T-helper 17 cell (primary cell): Measurements from ENCODE around the gene PPM1K. TPM values are rescaled to one million over a fixed set of nuclear protein-coding genes. Genes with fewer than 3 reads are reported as not detected.

Experiments
- ATAC-seq: fragments of 150-1000 bp; cut with Tn5 transposase; 2 replicates; pipeline ENCODE4 v1.10.0; 2021; ENCODE audit warnings: mild to moderate bottlenecking, moderate library complexity
- DNase-seq, 3 donors: peaks; one replicate each; pipeline versions ENCODE4 v3.0.0 to v3.0.0-alpha.2; 2020 to 2021
- H3K9me3 ChIP-seq: one replicate; pipeline ENCODE4 v1.7.0; 2013; ENCODE audit warnings: low read length, mild to moderate bottlenecking; ENCODE audit not compliant: control insufficient read depth, poor library complexity, severe bottlenecking
- H3K27ac Mint-ChIP-seq: one replicate; pipeline ENCODE4 v1.8.0; 2022; ENCODE audit warnings: mild to moderate bottlenecking, moderate library complexity, mixed read lengths
- H3K27me3 Mint-ChIP-seq: one replicate; pipeline ENCODE4 v1.8.0; 2022; ENCODE audit warnings: mixed read lengths
- H3K36me3 Mint-ChIP-seq: one replicate; pipeline ENCODE4 v1.8.0; 2022; ENCODE audit warnings: low read depth, mixed read lengths
- H3K4me1 Mint-ChIP-seq: one replicate; pipeline ENCODE4 v1.8.0; 2022; ENCODE audit warnings: mild to moderate bottlenecking, mixed read lengths
- H3K4me3 Mint-ChIP-seq: one replicate; pipeline ENCODE4 v1.8.0; 2022; ENCODE audit warnings: mild to moderate bottlenecking, moderate library complexity, mixed read lengths
- total RNA-seq, 4 donors: library from RNA in 2 of 4; stranded (reverse) in 2 of 4; gene quantifications; one replicate each; pipeline ENCODE4 v1.2.3 and lab custom pipeline; 2022 to 2026

The PPM1K gene
- total RNA-seq, 2 donors from 2014 or later, result 77.3 to 91.1 TPM

GRCh38 chr4:88264336-88264735, 20.0 kb downstream of the PPM1K start:
- Mint-ChIP-seq H3K4me3 (no peak overlapping the region), H3K36me3 (peaks cover 2% of the 10 kb centered on the region), H3K4me1 (no peaks in the 10 kb centered on the region), H3K27me3 (no peaks in the 10 kb centered on the region), H3K27ac (no peak overlapping the region)
- ATAC-seq (no peak), DNase-seq (no peak)
- H3K9me3 ChIP-seq, result no peaks in the 10 kb centered on the region

GRCh38 chr4:88257726-88258125, 26.6 kb downstream of the PPM1K start:
- Mint-ChIP-seq H3K27ac (no peak overlapping the region), H3K4me1 (peaks cover 6% of the 10 kb centered on the region), H3K36me3 (no peaks in the 10 kb centered on the region), H3K27me3 (no peaks in the 10 kb centered on the region), H3K4me3 (no peak overlapping the region)
- DNase-seq (no peak), ATAC-seq (no peak)
- no peaks in the 10 kb centered on the region for H3K9me3 ChIP-seq

GRCh38 chr4:88255111-88255510, 29.2 kb downstream of the PPM1K start:
- no peaks in the 10 kb centered on the region for H3K9me3 ChIP-seq
- H3K36me3 Mint-ChIP-seq, result no peaks in the 10 kb centered on the region
- ATAC-seq (no peak), DNase-seq (no peak)
- peaks cover 6% of the 10 kb centered on the region for H3K4me1 Mint-ChIP-seq
- no peaks in the 10 kb centered on the region for H3K27me3 Mint-ChIP-seq
- H3K27ac Mint-ChIP-seq, result no peak overlapping the region
- H3K4me3 Mint-ChIP-seq, result no peak overlapping the region

- DNase-seq (no peak), ATAC-seq (no peak)
- H3K9me3 ChIP-seq, result no peaks in the 10 kb centered on the region
- peaks cover 10% of the 10 kb centered on the region for H3K4me1 Mint-ChIP-seq
- peak overlapping the region; percentile 77 for H3K27ac Mint-ChIP-seq
- no peak overlapping the region for H3K4me3 Mint-ChIP-seq
- no peaks in the 10 kb centered on the region for H3K36me3 Mint-ChIP-seq
- H3K27me3 Mint-ChIP-seq, result peaks cover 6% of the 10 kb centered on the region
Measured at GRCh38 chr4:88251924-88252323, 32.4 kb downstream of the PPM1K start.

- no peak for ATAC-seq
- DNase-seq, result no peak
- no peaks in the 10 kb centered on the region for H3K9me3 ChIP-seq
- H3K27me3 Mint-ChIP-seq, result peaks cover 6% of the 10 kb centered on the region
- no peak overlapping the region for H3K27ac Mint-ChIP-seq
- no peak overlapping the region for H3K4me3 Mint-ChIP-seq
- H3K36me3 Mint-ChIP-seq, result peaks cover 4% of the 10 kb centered on the region
- peaks cover 15% of the 10 kb centered on the region for H3K4me1 Mint-ChIP-seq
Measured at GRCh38 chr4:88247148-88247547, 37.2 kb downstream of the PPM1K start.

- H3K9me3 ChIP-seq, result no peaks in the 10 kb centered on the region
- H3K36me3 Mint-ChIP-seq, result peaks cover 4% of the 10 kb centered on the region
- H3K27me3 Mint-ChIP-seq, result peaks cover 6% of the 10 kb centered on the region
- H3K4me3 Mint-ChIP-seq, result no peak overlapping the region
- DNase-seq (no peak), ATAC-seq (no peak)
- H3K27ac Mint-ChIP-seq, result no peak overlapping the region
- H3K4me1 Mint-ChIP-seq, result peaks cover 15% of the 10 kb centered on the region
Measured at GRCh38 chr4:88246600-88246999, 37.8 kb downstream of the PPM1K start.

GRCh38 chr4:88244816-88245579, 39.4 kb downstream of the PPM1K start:
- Mint-ChIP-seq H3K4me1 (peaks cover 15% of the 10 kb centered on the region), H3K27me3 (peaks cover 6% of the 10 kb centered on the region), H3K36me3 (peaks cover 4% of the 10 kb centered on the region), H3K4me3 (peak overlapping the region; percentile 63), H3K27ac (peak overlapping the region; percentile 47)
- DNase-seq (peak in 2 of 3 donors; percentile 13 to 14), ATAC-seq (peak; percentile 85)
- no peaks in the 10 kb centered on the region for H3K9me3 ChIP-seq

GRCh38 chr4:88244056-88244455, 40.3 kb downstream of the PPM1K start:
- ATAC-seq (no peak), DNase-seq (no peak)
- H3K36me3 Mint-ChIP-seq, result peaks cover 4% of the 10 kb centered on the region

GRCh38 chr4:88242144-88242543, 42.2 kb downstream of the PPM1K start:
- Mint-ChIP-seq H3K27ac (no peak overlapping the region), H3K36me3 (peaks cover 4% of the 10 kb centered on the region), H3K27me3 (no peaks in the 10 kb centered on the region), H3K4me3 (no peak overlapping the region), H3K4me1 (peaks cover 10% of the 10 kb centered on the region)
- no peaks in the 10 kb centered on the region for H3K9me3 ChIP-seq
- DNase-seq (no peak), ATAC-seq (no peak)

More at GRCh38 chr4:88244056-88244455, 40.3 kb downstream of the PPM1K start:
- H3K4me3 Mint-ChIP-seq, result no peak overlapping the region
- H3K9me3 ChIP-seq, result no peaks in the 10 kb centered on the region
- H3K27ac Mint-ChIP-seq, result no peak overlapping the region
- no peaks in the 10 kb centered on the region for H3K27me3 Mint-ChIP-seq
- peaks cover 10% of the 10 kb centered on the region for H3K4me1 Mint-ChIP-seq

- no peaks in the 10 kb centered on the region for H3K9me3 ChIP-seq
- Mint-ChIP-seq H3K36me3 (no peaks in the 10 kb centered on the region), H3K4me3 (no peak overlapping the region), H3K4me1 (peaks cover 5% of the 10 kb centered on the region), H3K27me3 (no peaks in the 10 kb centered on the region), H3K27ac (no peak overlapping the region)
- ATAC-seq (no peak), DNase-seq (no peak)
Measured at GRCh38 chr4:88240297-88240714, 44.1 kb downstream of the PPM1K start.

- Mint-ChIP-seq H3K27ac (peak overlapping the region; percentile 84), H3K27me3 (no peaks in the 10 kb centered on the region), H3K36me3 (no peaks in the 10 kb centered on the region), H3K4me1 (peaks cover 10% of the 10 kb centered on the region), H3K4me3 (no peak overlapping the region)
- no peaks in the 10 kb centered on the region for H3K9me3 ChIP-seq
- ATAC-seq (no peak), DNase-seq (no peak)
Measured at GRCh38 chr4:88230969-88231771, 53.2 kb downstream of the PPM1K start.

GRCh38 chr4:88230461-88230891, 53.9 kb downstream of the PPM1K start:
- Mint-ChIP-seq H3K4me3 (no peak overlapping the region), H3K27ac (peak overlapping the region; percentile 84), H3K4me1 (peaks cover 10% of the 10 kb centered on the region), H3K27me3 (no peaks in the 10 kb centered on the region), H3K36me3 (no peaks in the 10 kb centered on the region)
- DNase-seq, result no peak
- ATAC-seq, result peak; percentile 57
- no peaks in the 10 kb centered on the region for H3K9me3 ChIP-seq

- Mint-ChIP-seq H3K4me3 (no peak overlapping the region), H3K36me3 (no peaks in the 10 kb centered on the region), H3K4me1 (peaks cover 10% of the 10 kb centered on the region), H3K27ac (no peak overlapping the region), H3K27me3 (no peaks in the 10 kb centered on the region)
- no peak for ATAC-seq
- no peak for DNase-seq
- no peaks in the 10 kb centered on the region for H3K9me3 ChIP-seq
Measured at GRCh38 chr4:88227734-88228133, 56.6 kb downstream of the PPM1K start.
